ENCODE measurements around the gene LCE1C.

The LCE1C gene

GRCh38 chr1:152806576-152806975 is at the start of gene LCE1C:
LCE1C (minus strand) TSS chr1:152806651; CDS start chr1:152805478, 1,173 bp downstream.
- Mint-ChIP-seq H3K36me3 (ENCODE audit: low read depth) (no peaks in the 10 kb centered on the region), H3K9me3 (peaks cover 28% of the 10 kb centered on the region), H3K4me1 (no peaks in the 10 kb centered on the region), H3K4me3 (no peak within 1 kb of the TSS), H3K27ac (no peak within 1 kb of the TSS), H3K27me3 (ENCODE audit: low read depth) (no peaks in the 10 kb centered on the region)
- no peak for TF ChIP-seq CTCF (IDR thresholded peaks at IDR 0.05; ENCODE audit: unreplicated experiment in 3 of 3)

GRCh38 chr1:152855661-152856060 is 49.2 kb upstream of the LCE1C start:
- peaks cover 11% of the 10 kb centered on the region for H3K9me3 Mint-ChIP-seq
- H3K4me1 Mint-ChIP-seq: no peaks in the 10 kb centered on the region
- H3K36me3 Mint-ChIP-seq (ENCODE audit: low read depth): no peaks in the 10 kb centered on the region
- no peak overlapping the region for H3K4me3 Mint-ChIP-seq
- no peak overlapping the region for H3K27ac Mint-ChIP-seq
- no peaks in the 10 kb centered on the region for H3K27me3 Mint-ChIP-seq (ENCODE audit: low read depth)
- TF ChIP-seq CTCF (IDR thresholded peaks at IDR 0.05; ENCODE audit: unreplicated experiment in 3 of 3): no peak

- no peak within 1 kb of the TSS for H3K27ac Mint-ChIP-seq
- H3K27me3 Mint-ChIP-seq (ENCODE audit: low read depth): no peaks in the 10 kb centered on the region
- H3K36me3 Mint-ChIP-seq (ENCODE audit: low read depth): no peaks in the 10 kb centered on the region
- TF ChIP-seq CTCF (IDR thresholded peaks at IDR 0.05; ENCODE audit: unreplicated experiment in 3 of 3): no peak
- no peak within 1 kb of the TSS for H3K4me3 Mint-ChIP-seq
- H3K4me1 Mint-ChIP-seq: no peaks in the 10 kb centered on the region
- H3K9me3 Mint-ChIP-seq: peaks cover 12% of the 10 kb centered on the region
Measured at GRCh38 chr1:152842556-152842955, 36.1 kb upstream of the LCE1C start, which contains the start of gene LCE6A. LCE6A (plus strand) TSS chr1:152842856; CDS start chr1:152843521, 665 bp downstream.

- H3K4me1 Mint-ChIP-seq: no peaks in the 10 kb centered on the region
- no peaks in the 10 kb centered on the region for H3K36me3 Mint-ChIP-seq (ENCODE audit: low read depth)
- TF ChIP-seq CTCF (IDR thresholded peaks at IDR 0.05; ENCODE audit: unreplicated experiment in 3 of 3): no peak
- no peak overlapping the region for H3K27ac Mint-ChIP-seq
- no peaks in the 10 kb centered on the region for H3K27me3 Mint-ChIP-seq (ENCODE audit: low read depth)
- H3K4me3 Mint-ChIP-seq: no peak overlapping the region
- H3K9me3 Mint-ChIP-seq: peaks cover 16% of the 10 kb centered on the region
Measured at GRCh38 chr1:152836870-152837269, 30.4 kb upstream of the LCE1C start.

GRCh38 chr1:152827173-152827572 is 20.7 kb upstream of the LCE1C start, which contains the start of gene LCE1A:
LCE1A (plus strand) TSS chr1:152827473; CDS start chr1:152827473, 0 bp downstream.
- H3K36me3 Mint-ChIP-seq (ENCODE audit: low read depth): no peaks in the 10 kb centered on the region
- no peak within 1 kb of the TSS for H3K4me3 Mint-ChIP-seq
- no peaks in the 10 kb centered on the region for H3K27me3 Mint-ChIP-seq (ENCODE audit: low read depth)
- no peaks in the 10 kb centered on the region for H3K4me1 Mint-ChIP-seq
- no peak within 1 kb of the TSS for H3K27ac Mint-ChIP-seq
- no peak for TF ChIP-seq CTCF (IDR thresholded peaks at IDR 0.05; ENCODE audit: unreplicated experiment in 3 of 3)
- peaks cover 19% of the 10 kb centered on the region for H3K9me3 Mint-ChIP-seq

- no peak overlapping the region for H3K27ac Mint-ChIP-seq
- H3K4me1 Mint-ChIP-seq: no peaks in the 10 kb centered on the region
Measured at GRCh38 chr1:152824964-152825363, 18.5 kb upstream of the LCE1C start.

More at GRCh38 chr1:152824964-152825363, 18.5 kb upstream of the LCE1C start:
- Mint-ChIP-seq H3K4me3 (no peak overlapping the region), H3K36me3 (ENCODE audit: low read depth) (no peaks in the 10 kb centered on the region), H3K9me3 (peaks cover 18% of the 10 kb centered on the region), H3K27me3 (ENCODE audit: low read depth) (no peaks in the 10 kb centered on the region)
- no peak for TF ChIP-seq CTCF (IDR thresholded peaks at IDR 0.05; ENCODE audit: unreplicated experiment in 3 of 3)

Measured in nephron (organoid).